ENCODE data around the gene KCNQ5.
"Not testable (repeated sequence)": the region's sequence is repeated elsewhere in the genome, so short reads cannot be mapped to it uniquely, and the experiment has no call there.

The KCNQ5 gene

GRCh38 chr6:73152556-73152955 lies 530.7 kb downstream of the KCNQ5 start:
- no peak for DNase-seq

GRCh38 chr6:73152966-73153757 lies 531.3 kb downstream of the KCNQ5 start:
- DNase-seq = peak in 1 of 2 experiments; percentile 50

- DNase-seq = no peak
These were observed 535.2 kb downstream of the KCNQ5 start for GRCh38 chr6:73156793-73157767.

- DNase-seq = no peak
These were observed 536.0 kb downstream of the KCNQ5 start for GRCh38 chr6:73157870-73158269.

GRCh38 chr6:73169111-73169510 lies 547.2 kb downstream of the KCNQ5 start:
- peak in 1 of 2 experiments; percentile 57 for DNase-seq

- DNase-seq = peak in 1 of 2 experiments; percentile 32
These were observed 547.8 kb downstream of the KCNQ5 start for GRCh38 chr6:73169633-73170032.

GRCh38 chr6:73174646-73175045 lies 552.8 kb downstream of the KCNQ5 start:
- no peak for DNase-seq

GRCh38 chr6:73176057-73176456 lies 554.2 kb downstream of the KCNQ5 start:
- no peak for DNase-seq

GRCh38 chr6:73177221-73177944 lies 555.5 kb downstream of the KCNQ5 start:
- DNase-seq = no peak

GRCh38 chr6:73180076-73180738 lies 558.3 kb downstream of the KCNQ5 start:
- DNase-seq = peak in 1 of 2 experiments; percentile 66

- peak; percentile 63 to 90 for DNase-seq
These were observed 559.1 kb downstream of the KCNQ5 start for GRCh38 chr6:73180763-73181619.

GRCh38 chr6:73182021-73182607 lies 560.2 kb downstream of the KCNQ5 start:
- no peak for DNase-seq

GRCh38 chr6:73193302-73193701 lies 571.4 kb downstream of the KCNQ5 start:
- DNase-seq = not testable (repeated sequence)

- DNase-seq = no peak
These were observed 572.9 kb downstream of the KCNQ5 start for GRCh38 chr6:73194744-73195143.

GRCh38 chr6:73200247-73200646 lies 578.4 kb downstream of the KCNQ5 start:
- no peak for DNase-seq

- no peak for DNase-seq
These were observed 578.9 kb downstream of the KCNQ5 start for GRCh38 chr6:73200735-73201134.

GRCh38 chr6:73203098-73203497 lies 581.2 kb downstream of the KCNQ5 start:
- DNase-seq = no peak

GRCh38 chr6:73204252-73204651 lies 582.4 kb downstream of the KCNQ5 start:
- DNase-seq = no peak

GRCh38 chr6:73207221-73207837 lies 585.5 kb downstream of the KCNQ5 start:
- no peak for DNase-seq

GRCh38 chr6:73209117-73209516 lies 587.3 kb downstream of the KCNQ5 start:
- no peak for DNase-seq

GRCh38 chr6:73216859-73217258 lies 595.0 kb downstream of the KCNQ5 start:
- no peak for DNase-seq
